ENCODE measurements around the gene GPR162.

DNA sequence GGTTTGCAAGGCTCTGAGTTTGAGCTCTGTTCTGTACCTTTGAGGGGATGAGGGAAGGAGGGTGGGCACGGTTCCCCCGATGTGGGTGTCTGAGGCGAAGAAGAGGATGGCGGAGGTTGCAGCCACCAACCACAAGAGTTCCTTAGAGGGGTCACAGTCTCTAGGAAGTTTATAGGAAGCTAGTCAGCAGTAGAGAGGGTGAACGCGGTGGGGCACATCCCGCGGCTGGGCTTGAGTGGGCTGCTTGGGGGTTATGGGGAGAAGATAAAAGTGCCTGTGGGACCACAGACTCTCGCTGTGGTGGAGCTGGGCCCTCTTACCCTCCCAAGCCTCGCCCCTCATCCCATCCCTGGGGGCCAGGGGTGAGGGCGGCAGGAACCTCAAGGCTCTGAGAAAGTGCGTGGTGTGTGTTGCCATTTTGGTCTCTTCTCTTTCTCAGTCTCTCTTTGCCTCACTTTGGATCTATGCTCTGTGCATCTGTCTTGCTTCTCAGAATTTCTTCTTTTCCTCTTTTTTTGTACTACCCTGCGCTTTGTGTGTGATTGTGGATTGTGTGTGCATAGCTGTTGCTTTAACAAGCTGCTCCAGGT lies 29.6 kb upstream of the GPR162 start:
- TF ChIP-seq POLR2A (IDR thresholded peaks at IDR 0.05) = no peak
- TF ChIP-seq, protein P1, sequence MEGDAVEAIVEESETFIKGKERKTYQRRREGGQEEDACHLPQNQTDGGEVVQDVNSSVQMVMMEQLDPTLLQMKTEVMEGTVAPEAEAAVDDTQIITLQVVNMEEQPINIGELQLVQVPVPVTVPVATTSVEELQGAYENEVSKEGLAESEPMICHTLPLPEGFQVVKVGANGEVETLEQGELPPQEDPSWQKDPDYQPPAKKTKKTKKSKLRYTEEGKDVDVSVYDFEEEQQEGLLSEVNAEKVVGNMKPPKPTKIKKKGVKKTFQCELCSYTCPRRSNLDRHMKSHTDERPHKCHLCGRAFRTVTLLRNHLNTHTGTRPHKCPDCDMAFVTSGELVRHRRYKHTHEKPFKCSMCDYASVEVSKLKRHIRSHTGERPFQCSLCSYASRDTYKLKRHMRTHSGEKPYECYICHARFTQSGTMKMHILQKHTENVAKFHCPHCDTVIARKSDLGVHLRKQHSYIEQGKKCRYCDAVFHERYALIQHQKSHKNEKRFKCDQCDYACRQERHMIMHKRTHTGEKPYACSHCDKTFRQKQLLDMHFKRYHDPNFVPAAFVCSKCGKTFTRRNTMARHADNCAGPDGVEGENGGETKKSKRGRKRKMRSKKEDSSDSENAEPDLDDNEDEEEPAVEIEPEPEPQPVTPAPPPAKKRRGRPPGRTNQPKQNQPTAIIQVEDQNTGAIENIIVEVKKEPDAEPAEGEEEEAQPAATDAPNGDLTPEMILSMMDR (IDR thresholded peaks at IDR 0.05) = no peak

Data from esophagus squamous epithelium (tissue), 4 donors.